GM23338 (cell line): ENCODE measurements around the gene GPRC5D.

Experiments
- CREB1 ChIP-seq: fragments of 250-450 bp; sonication (Bioruptor Pico); IDR thresholded peaks from 2 replicates; pipeline ENCODE4 v1.5.0; 2020; ENCODE audit warnings: low read depth, mild to moderate bottlenecking, moderate library complexity
- EZH2 ChIP-seq: fragments of 200-600 bp; sonication (generic); IDR thresholded peaks from one replicate; pipeline ENCODE4 v1.8.0; 2017; ENCODE audit warnings: antibody characterized with exemption, mild to moderate bottlenecking, low read depth; ENCODE audit not compliant: unreplicated experiment
- EZH2phosphoT487 ChIP-seq: fragments of 200-600 bp; sonication (generic); IDR thresholded peaks from one replicate; pipeline ENCODE4 v1.8.1; 2018; ENCODE audit warnings: antibody characterized with exemption; ENCODE audit not compliant: unreplicated experiment
- NANOG ChIP-seq: IDR thresholded peaks from 2 replicates; pipeline ENCODE4 v1.6.1; 2016; ENCODE audit warnings: antibody characterized with exemption, borderline replicate concordance
- POLR2AphosphoS5 ChIP-seq: IDR thresholded peaks from 2 replicates; pipeline ENCODE4 v1.6.1; 2016; ENCODE audit warnings: antibody characterized with exemption, low read depth
- ZNF114 ChIP-seq: fragments of 250-450 bp; sonication (Bioruptor Pico); IDR thresholded peaks from 2 replicates; pipeline ENCODE4 v1.5.0; 2020; ENCODE audit warnings: mild to moderate bottlenecking, moderate library complexity
- ZNF331 ChIP-seq: fragments of 250-450 bp; sonication (Bioruptor Pico); IDR thresholded peaks from 2 replicates; pipeline ENCODE4 v1.5.0; 2020; ENCODE audit warnings: low read depth, mild to moderate bottlenecking, moderate library complexity
- TF ChIP-seq, protein P1 (sequence below), 2 experiments: fragments of 200-600 bp in 1 of 2; sonication (generic) in 1 of 2; conservative IDR thresholded peaks; 2 replicates each; pipeline versions ENCODE4 v1.5.1 to v1.6.1; 2016 to 2017; ENCODE audit warnings: antibody characterized with exemption in 2 of 2, low read depth in 2 of 2, mild to moderate bottlenecking in 2 of 2, moderate library complexity in 1 of 2
- TF ChIP-seq, protein P2 (sequence below): IDR thresholded peaks from one replicate; pipeline ENCODE4 v1.6.1; 2018; ENCODE audit warnings: antibody characterized with exemption; ENCODE audit not compliant: unreplicated experiment
- TF ChIP-seq, protein P3 (sequence below): IDR thresholded peaks from 2 replicates; pipeline ENCODE4 v1.6.1; 2016; ENCODE audit warnings: antibody characterized with exemption

- TF ChIP-seq, protein P1, sequence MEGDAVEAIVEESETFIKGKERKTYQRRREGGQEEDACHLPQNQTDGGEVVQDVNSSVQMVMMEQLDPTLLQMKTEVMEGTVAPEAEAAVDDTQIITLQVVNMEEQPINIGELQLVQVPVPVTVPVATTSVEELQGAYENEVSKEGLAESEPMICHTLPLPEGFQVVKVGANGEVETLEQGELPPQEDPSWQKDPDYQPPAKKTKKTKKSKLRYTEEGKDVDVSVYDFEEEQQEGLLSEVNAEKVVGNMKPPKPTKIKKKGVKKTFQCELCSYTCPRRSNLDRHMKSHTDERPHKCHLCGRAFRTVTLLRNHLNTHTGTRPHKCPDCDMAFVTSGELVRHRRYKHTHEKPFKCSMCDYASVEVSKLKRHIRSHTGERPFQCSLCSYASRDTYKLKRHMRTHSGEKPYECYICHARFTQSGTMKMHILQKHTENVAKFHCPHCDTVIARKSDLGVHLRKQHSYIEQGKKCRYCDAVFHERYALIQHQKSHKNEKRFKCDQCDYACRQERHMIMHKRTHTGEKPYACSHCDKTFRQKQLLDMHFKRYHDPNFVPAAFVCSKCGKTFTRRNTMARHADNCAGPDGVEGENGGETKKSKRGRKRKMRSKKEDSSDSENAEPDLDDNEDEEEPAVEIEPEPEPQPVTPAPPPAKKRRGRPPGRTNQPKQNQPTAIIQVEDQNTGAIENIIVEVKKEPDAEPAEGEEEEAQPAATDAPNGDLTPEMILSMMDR (conservative IDR thresholded peaks at IDR 0.05; ENCODE audit: low read depth in 2 of 2): no peak
- TF ChIP-seq ZNF331 (CRISPR knock-in tag) (no peak), ZNF114 (CRISPR knock-in tag) (no peak), POLR2AphosphoS5 (no peak), EZH2 (no peak), CREB1 (CRISPR knock-in tag) (no peak), NANOG (no peak), EZH2phosphoT487 (no peak)
- TF ChIP-seq, protein P2, sequence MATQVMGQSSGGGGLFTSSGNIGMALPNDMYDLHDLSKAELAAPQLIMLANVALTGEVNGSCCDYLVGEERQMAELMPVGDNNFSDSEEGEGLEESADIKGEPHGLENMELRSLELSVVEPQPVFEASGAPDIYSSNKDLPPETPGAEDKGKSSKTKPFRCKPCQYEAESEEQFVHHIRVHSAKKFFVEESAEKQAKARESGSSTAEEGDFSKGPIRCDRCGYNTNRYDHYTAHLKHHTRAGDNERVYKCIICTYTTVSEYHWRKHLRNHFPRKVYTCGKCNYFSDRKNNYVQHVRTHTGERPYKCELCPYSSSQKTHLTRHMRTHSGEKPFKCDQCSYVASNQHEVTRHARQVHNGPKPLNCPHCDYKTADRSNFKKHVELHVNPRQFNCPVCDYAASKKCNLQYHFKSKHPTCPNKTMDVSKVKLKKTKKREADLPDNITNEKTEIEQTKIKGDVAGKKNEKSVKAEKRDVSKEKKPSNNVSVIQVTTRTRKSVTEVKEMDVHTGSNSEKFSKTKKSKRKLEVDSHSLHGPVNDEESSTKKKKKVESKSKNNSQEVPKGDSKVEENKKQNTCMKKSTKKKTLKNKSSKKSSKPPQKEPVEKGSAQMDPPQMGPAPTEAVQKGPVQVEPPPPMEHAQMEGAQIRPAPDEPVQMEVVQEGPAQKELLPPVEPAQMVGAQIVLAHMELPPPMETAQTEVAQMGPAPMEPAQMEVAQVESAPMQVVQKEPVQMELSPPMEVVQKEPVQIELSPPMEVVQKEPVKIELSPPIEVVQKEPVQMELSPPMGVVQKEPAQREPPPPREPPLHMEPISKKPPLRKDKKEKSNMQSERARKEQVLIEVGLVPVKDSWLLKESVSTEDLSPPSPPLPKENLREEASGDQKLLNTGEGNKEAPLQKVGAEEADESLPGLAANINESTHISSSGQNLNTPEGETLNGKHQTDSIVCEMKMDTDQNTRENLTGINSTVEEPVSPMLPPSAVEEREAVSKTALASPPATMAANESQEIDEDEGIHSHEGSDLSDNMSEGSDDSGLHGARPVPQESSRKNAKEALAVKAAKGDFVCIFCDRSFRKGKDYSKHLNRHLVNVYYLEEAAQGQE: no peak
- TF ChIP-seq, protein P3, sequence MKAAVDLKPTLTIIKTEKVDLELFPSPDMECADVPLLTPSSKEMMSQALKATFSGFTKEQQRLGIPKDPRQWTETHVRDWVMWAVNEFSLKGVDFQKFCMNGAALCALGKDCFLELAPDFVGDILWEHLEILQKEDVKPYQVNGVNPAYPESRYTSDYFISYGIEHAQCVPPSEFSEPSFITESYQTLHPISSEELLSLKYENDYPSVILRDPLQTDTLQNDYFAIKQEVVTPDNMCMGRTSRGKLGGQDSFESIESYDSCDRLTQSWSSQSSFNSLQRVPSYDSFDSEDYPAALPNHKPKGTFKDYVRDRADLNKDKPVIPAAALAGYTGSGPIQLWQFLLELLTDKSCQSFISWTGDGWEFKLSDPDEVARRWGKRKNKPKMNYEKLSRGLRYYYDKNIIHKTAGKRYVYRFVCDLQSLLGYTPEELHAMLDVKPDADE: no peak
Observed at GRCh38 chr12:12965836-12966235, 13.9 kb upstream of the GPRC5D start.
